ENCODE data around the gene CNR2. TPM values are rescaled to one million over a fixed set of nuclear protein-coding genes. Genes with fewer than 3 reads are reported as not detected.
"Not testable (repeated sequence)": the region's sequence is repeated elsewhere in the genome, so short reads cannot be mapped to it uniquely, and the experiment has no call there.

The CNR2 gene
- total RNA-seq, 4 donors from 2014 or later, result 1.6 to 3.4 TPM; not detected in 2

- intact Hi-C loops (cut with DNase I; ENCODE audit: low total_unique reads), result no loop called here
- H3K27me3 ChIP-seq, result peaks cover 35% of the 10 kb centered on the region
- no peaks in the 10 kb centered on the region for H3K9me3 ChIP-seq
- WGBS, 2 donors (ENCODE audit: low coverage in 1 of 2), result 78 to 83% methylated on average over 1 to 6 of the region's 6 CpGs
- DNase-seq, result no peak
- in situ Hi-C loops (cut with MboI; ENCODE audit: low pct_ligation_motif_present in 1 of 4, low pct_unique_long_range_greater_than_20kb in 1 of 4, low sequenced_read_pairs in 3 of 4), result loop anchor here in 1 of 4 donors (25.0 kb wide), 1 partner anchor 91 kb away; the partner anchor contains the start of gene GALE
- no peak overlapping the region for H3K27ac ChIP-seq
- TF ChIP-seq, protein P1, sequence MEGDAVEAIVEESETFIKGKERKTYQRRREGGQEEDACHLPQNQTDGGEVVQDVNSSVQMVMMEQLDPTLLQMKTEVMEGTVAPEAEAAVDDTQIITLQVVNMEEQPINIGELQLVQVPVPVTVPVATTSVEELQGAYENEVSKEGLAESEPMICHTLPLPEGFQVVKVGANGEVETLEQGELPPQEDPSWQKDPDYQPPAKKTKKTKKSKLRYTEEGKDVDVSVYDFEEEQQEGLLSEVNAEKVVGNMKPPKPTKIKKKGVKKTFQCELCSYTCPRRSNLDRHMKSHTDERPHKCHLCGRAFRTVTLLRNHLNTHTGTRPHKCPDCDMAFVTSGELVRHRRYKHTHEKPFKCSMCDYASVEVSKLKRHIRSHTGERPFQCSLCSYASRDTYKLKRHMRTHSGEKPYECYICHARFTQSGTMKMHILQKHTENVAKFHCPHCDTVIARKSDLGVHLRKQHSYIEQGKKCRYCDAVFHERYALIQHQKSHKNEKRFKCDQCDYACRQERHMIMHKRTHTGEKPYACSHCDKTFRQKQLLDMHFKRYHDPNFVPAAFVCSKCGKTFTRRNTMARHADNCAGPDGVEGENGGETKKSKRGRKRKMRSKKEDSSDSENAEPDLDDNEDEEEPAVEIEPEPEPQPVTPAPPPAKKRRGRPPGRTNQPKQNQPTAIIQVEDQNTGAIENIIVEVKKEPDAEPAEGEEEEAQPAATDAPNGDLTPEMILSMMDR (IDR thresholded peaks at IDR 0.05), result no peak
- TF ChIP-seq POLR2AphosphoS5 (IDR thresholded peaks at IDR 0.05) (no peak), POLR2A (IDR thresholded peaks at IDR 0.05) (no peak), EP300 (IDR thresholded peaks at IDR 0.05; ENCODE audit: low read depth) (no peak)
- H3K4me3 ChIP-seq, result no peak overlapping the region
- H3K4me1 ChIP-seq, result peaks cover 0 to 6% (median 0%) of the 10 kb centered on the region in 4 donors
- H3K36me3 ChIP-seq, result no peaks in the 10 kb centered on the region
These were observed 9.4 kb downstream of the CNR2 start for GRCh38 chr1:23903754-23904153.

DNA sequence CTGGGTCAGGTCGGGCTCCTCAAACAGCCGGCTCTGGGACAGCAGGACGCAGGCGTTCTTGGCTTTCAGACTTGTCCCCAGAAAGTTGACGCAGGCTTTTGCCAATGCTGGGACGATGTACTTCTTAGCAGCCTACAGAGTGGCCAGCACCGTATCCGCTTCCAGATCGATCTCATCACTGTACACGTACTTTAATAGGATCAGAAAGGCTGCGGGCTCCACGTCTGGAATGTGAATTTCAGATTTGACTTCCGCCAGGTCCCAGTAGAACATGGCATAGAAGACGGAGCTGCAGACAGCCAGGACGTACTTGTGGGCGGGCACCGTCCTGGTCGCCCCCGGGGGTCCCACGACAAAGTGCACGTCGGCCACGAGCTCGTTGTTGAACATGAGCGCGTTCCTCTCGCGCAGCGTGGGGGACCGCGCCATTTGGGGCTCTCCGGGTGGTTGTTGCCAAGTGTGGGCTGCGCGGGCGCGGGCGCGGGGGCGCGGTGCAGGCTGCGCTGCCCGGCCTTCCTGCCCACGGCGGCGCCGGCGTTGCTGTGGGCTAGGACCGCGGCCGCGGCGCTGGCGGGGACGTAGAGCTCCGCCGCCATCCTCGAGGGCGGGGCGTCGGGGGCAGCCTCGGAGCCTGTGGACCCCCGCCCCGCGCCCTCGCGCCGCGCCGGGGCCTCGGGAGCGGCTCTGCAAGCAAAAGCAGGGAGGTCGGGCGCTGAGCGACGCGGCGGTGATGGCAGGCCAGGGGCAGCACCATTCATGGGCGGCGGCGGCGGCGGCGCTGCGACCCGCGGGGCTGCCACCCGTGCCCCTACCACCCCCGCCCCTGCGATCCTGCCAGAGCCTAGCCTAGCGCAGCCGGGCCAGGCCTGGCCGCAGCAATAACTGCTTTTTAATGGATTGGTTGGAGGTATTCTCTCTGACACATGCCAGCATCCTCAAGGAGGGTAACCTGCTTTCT, 10.6 kb downstream of the CNR2 start:
- 33% methylated on average over 59 of the region's 92 CpGs; no CpG with 5 or more reads in 1 of the 2 donors for WGBS, 2 donors (ENCODE audit: low coverage in 1 of 2)
- Histone ChIP-seq H3K4me3 (peak overlapping the region; percentile 13 to 45 (median 31)), H3K27ac (no peak overlapping the region), H3K9me3 (no peaks in the 10 kb centered on the region), H3K4me1 (peaks cover 0 to 6% (median 0%) of the 10 kb centered on the region in 4 donors), H3K36me3 (no peaks in the 10 kb centered on the region), H3K27me3 (peaks cover 35% of the 10 kb centered on the region)
- in situ Hi-C loops (cut with MboI; ENCODE audit: low pct_ligation_motif_present in 1 of 4, low pct_unique_long_range_greater_than_20kb in 1 of 4, low sequenced_read_pairs in 3 of 4) (loop anchor here in 1 of 4 donors (25.0 kb wide), 1 partner anchor 90 kb away; the partner anchor contains the start of gene GALE), intact Hi-C loops (cut with DNase I; ENCODE audit: low total_unique reads) (no loop called here)
- DNase-seq, result no peak
- TF ChIP-seq POLR2A (IDR thresholded peaks at IDR 0.05), result no peak
- no peak for TF ChIP-seq EP300 (IDR thresholded peaks at IDR 0.05; ENCODE audit: low read depth)
- TF ChIP-seq, protein P1 (IDR thresholded peaks at IDR 0.05), result no peak
- no peak for TF ChIP-seq POLR2AphosphoS5 (IDR thresholded peaks at IDR 0.05)

DNA sequence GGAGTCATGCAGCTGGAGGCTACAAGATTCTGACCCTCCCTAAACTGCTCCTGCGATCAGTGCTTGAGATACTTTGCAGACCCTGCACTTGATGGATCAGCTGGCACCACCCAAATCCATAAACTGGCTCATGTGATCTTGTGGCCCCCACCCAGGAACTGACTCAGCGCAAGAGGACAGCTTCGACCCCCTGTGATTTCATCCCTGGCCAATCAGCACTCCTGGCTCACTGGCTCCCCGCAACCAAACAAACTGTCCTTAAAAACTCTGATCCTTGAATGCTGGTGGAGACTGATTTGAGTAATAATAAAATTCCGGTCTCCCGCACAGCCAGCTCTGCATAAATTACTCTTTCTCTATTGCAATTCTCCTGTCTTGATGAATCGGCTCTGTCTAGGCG, 13.1 kb downstream of the CNR2 start:
- H3K27me3 ChIP-seq, result peaks cover 29% of the 10 kb centered on the region
- H3K4me1 ChIP-seq; H3K4me3 ChIP-seq; DNase-seq; intact Hi-C loops (cut with DNase I; ENCODE audit: low total_unique reads); H3K9me3 ChIP-seq; H3K36me3 ChIP-seq; H3K27ac ChIP-seq: not testable (repeated sequence)
- WGBS, 2 donors (ENCODE audit: low coverage in 1 of 2), result 60 to 76% methylated on average over 6 to 8 of the region's 8 CpGs
- in situ Hi-C loops (cut with MboI; ENCODE audit: low pct_ligation_motif_present in 1 of 4, low pct_unique_long_range_greater_than_20kb in 1 of 4, low sequenced_read_pairs in 3 of 4), result loop anchor here in 1 of 4 donors (25.0 kb wide), 1 partner anchor 88 kb away; the partner anchor contains the start of gene GALE

DNA sequence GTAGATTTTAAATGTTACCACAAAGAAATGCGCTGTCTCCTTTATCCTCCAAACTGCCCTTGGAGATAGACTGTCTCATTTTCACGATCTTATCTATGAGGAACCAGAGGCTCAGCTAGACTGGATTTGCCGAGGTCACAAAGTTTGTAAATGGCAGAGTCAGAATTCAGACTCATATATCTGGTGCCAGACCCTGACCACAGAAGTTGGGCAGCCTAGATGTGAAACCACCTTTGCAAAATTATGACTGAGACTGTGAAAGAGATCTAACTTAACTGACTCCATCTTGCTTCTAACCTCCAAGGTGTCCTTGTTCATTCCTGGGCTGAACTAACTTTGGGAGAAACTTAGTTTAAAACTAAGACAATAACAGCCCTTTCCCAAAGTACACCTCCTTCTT, 14.1 kb downstream of the CNR2 start:
- Histone ChIP-seq H3K36me3 (no peaks in the 10 kb centered on the region), H3K27ac (no peak overlapping the region), H3K4me3 (no peak overlapping the region), H3K4me1 (peaks cover 0 to 6% (median 0%) of the 10 kb centered on the region in 4 donors), H3K9me3 (no peaks in the 10 kb centered on the region), H3K27me3 (peaks cover 19% of the 10 kb centered on the region)
- intact Hi-C loops (cut with DNase I; ENCODE audit: low total_unique reads), result no loop called here
- in situ Hi-C loops (cut with MboI; ENCODE audit: low pct_ligation_motif_present in 1 of 4, low pct_unique_long_range_greater_than_20kb in 1 of 4, low sequenced_read_pairs in 3 of 4), result no loop called here
- TF ChIP-seq POLR2A (IDR thresholded peaks at IDR 0.05), result no peak
- no peak for TF ChIP-seq EP300 (IDR thresholded peaks at IDR 0.05; ENCODE audit: low read depth)
- TF ChIP-seq POLR2AphosphoS5 (IDR thresholded peaks at IDR 0.05), result no peak
- TF ChIP-seq, protein P1 (IDR thresholded peaks at IDR 0.05), result no peak
- DNase-seq, result no peak
- WGBS, 2 donors (ENCODE audit: low coverage in 1 of 2), result 56 to 84% methylated on average over 3 of the region's 3 CpGs

Measured in transverse colon (tissue), 4 donors.